ENCODE measurements around the gene TEDC1.

Gene TEDC1

GRCh38 chr14:105446971-105447370 is 44.1 kb upstream of the TEDC1 start:
- TF ChIP-seq, protein P1, sequence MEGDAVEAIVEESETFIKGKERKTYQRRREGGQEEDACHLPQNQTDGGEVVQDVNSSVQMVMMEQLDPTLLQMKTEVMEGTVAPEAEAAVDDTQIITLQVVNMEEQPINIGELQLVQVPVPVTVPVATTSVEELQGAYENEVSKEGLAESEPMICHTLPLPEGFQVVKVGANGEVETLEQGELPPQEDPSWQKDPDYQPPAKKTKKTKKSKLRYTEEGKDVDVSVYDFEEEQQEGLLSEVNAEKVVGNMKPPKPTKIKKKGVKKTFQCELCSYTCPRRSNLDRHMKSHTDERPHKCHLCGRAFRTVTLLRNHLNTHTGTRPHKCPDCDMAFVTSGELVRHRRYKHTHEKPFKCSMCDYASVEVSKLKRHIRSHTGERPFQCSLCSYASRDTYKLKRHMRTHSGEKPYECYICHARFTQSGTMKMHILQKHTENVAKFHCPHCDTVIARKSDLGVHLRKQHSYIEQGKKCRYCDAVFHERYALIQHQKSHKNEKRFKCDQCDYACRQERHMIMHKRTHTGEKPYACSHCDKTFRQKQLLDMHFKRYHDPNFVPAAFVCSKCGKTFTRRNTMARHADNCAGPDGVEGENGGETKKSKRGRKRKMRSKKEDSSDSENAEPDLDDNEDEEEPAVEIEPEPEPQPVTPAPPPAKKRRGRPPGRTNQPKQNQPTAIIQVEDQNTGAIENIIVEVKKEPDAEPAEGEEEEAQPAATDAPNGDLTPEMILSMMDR (IDR thresholded peaks at IDR 0.05; ENCODE audit: low read depth, low read length): no peak
- H3K4me3 ChIP-seq (ENCODE audit: low read depth, low read length): no peak overlapping the region

- no peak overlapping the region for H3K4me3 ChIP-seq (ENCODE audit: low read depth, low read length)
- TF ChIP-seq, protein P1 (IDR thresholded peaks at IDR 0.05; ENCODE audit: low read depth, low read length): no peak
Observed at GRCh38 chr14:105447651-105448640, 43.1 kb upstream of the TEDC1 start.

GRCh38 chr14:105448706-105449111 is 42.3 kb upstream of the TEDC1 start:
- TF ChIP-seq, protein P1 (IDR thresholded peaks at IDR 0.05; ENCODE audit: low read depth, low read length): peak; percentile 84
- H3K4me3 ChIP-seq (ENCODE audit: low read depth, low read length): no peak overlapping the region

DNA sequence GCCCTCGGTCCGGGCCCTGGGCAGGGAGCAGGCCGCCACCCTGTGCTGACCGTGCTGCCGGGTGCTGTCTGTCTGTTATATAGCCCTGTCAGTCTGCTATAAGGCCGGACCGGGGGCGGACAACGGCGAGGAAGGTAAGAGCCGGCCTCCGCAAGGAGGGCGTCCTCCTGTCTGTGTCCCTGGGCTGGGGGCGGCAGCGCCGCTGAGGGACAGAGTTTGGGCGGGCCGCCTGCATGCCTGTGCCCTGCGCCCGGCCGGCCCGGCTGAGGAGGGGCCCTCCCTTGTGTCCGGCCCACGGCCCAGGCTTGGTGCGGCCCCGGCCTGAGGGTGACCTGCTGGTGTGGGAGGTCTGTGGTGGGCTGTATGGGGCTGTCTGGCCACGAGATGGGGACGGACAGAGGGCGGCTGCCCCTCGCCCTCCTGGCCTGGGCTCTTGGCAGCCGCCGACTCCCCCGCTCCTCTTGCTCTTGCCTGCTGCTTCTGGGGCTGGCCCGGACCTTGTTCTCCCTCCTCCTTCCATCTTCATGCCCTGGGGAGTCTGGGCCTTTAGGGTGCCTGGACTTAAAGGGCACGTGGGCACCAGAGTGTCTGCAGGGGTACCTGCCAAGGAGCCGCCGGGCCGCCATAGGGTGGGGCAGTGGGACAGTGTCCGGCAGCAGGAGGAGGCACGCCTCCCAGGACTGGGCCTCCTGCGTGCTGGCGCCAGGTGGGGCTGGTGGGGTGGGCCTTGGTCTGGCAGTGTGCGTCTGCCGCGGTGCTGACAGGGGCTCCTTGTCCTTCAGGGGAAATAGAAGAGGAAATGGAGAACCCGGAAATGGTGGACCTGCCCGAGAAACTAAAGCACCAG is 41.5 kb upstream of the TEDC1 start:
- H3K4me3 ChIP-seq (ENCODE audit: low read depth, low read length): no peak overlapping the region
- TF ChIP-seq, protein P1 (IDR thresholded peaks at IDR 0.05; ENCODE audit: low read depth, low read length): no peak

DNA sequence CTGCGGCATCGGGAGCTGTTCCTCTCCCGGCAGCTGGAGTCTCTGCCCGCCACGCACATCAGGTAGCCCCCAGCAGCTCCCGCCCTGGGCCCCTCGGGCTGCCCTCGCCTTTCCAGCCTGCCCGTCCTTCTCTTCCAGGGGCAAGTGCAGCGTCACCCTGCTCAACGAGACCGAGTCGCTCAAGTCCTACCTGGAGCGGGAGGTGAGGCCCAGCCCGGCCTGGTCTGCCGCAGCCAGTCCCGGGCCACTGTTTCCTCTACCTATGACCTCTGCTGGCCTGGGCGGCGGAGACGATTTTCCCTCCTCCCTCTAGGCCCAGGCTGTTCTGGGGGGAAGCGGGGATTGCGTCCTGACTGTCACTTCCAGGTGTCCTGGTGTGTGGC is 40.9 kb upstream of the TEDC1 start:
- no peak overlapping the region for H3K4me3 ChIP-seq (ENCODE audit: low read depth, low read length)
- TF ChIP-seq, protein P1 (IDR thresholded peaks at IDR 0.05; ENCODE audit: low read depth, low read length): no peak

DNA sequence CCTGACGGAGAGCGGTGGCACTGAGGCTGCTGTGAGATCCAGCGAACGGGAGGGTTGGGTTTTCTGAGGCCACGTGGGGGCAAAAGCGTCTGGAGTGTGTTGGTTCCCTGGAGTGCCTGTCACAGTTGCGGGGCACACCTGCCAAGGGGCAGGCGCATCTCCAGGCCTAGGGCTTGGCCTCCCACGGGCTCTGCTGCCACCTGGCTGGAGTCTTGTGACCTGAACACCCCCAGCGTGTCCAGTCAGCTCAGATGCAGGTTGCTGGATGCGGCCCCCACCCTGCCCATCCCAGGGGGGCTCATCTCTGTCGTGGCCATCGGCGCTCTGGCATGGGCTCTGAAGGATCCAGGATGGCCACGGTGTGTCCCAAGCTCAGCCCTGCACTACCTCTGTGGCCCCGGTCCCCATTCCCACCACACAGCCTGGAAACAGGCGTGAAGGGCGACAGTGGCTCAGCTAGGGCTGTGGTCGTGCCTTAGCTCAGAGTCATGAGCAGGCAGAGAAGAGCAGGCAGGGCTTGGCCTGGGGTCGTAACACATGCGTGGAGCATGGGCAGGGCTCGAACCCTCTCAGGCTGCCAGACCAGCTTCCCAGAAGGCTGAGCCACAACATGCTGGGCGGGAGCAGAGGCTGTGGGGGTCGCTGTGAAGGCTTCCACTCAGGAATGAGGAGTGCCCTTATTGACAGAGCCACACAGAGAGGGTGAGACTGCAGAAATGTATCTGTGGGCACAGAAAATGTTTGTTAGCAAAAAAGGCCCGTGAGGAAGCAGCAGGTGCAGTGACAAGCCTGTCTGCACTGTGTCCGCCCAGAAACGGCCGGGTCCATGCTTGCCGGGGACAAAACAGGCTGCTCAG is 40.0 kb upstream of the TEDC1 start:
- TF ChIP-seq, protein P1 (IDR thresholded peaks at IDR 0.05; ENCODE audit: low read depth, low read length): no peak
- no peak overlapping the region for H3K4me3 ChIP-seq (ENCODE audit: low read depth, low read length)

Measured in WI38 (cell line).